ENCODE measurements around the gene CDHR4. TPM values are rescaled to one million over a fixed set of nuclear protein-coding genes. Genes with fewer than 3 reads are reported as not detected.
"Not testable (repeated sequence)": the region's sequence is repeated elsewhere in the genome, so short reads cannot be mapped to it uniquely, and the experiment has no call there.

Gene CDHR4
- total RNA-seq, 1 experiment from 2014 or later: not detected

DNA sequence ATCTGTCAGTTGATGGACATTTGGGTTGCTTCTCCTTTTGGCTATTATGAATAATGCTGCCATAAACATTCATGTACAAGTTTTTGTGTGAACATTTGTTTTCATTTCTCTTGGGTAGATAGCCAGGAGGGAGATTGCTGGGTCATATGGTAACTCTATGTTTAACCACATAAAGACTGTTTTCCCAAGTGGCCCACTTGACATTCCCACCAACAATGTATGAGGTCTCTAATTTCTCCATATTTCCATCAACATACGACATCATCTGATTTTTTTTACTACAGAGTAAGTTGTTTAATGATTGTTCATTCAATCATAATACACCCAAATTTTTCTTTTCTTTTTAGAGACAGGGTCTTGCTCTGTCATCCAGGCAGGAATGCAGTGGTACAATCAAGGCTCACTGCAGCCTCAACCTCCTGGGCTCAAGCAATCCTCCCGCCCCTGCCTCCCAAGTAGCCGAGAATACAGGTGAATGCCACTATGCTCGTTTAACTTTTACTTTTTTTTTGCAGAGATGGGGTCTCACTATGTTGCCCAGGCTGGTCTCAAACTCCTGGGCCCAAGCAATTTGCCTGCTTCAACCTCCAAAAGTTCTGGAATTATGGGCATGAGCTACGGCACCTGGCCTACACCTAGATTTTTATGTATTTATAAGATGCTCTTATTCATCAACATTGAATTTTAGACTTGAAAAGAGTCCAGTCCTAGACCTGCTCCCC lies 20.2 kb downstream of the CDHR4 start:
- Histone ChIP-seq H3K36me3 (replicated peaks; ENCODE audit: control insufficient read depth, insufficient read depth, low read length) (no peaks in the 10 kb centered on the region; the same call in none of the 2 replicates), H3K27me3 (ENCODE audit: control insufficient read depth, insufficient read depth, low read length) (no peaks in the 10 kb centered on the region), H3K4me3 (ENCODE audit: insufficient read depth, low read depth, low read length) (no peak overlapping the region)
- DNase-seq: no peak

DNA sequence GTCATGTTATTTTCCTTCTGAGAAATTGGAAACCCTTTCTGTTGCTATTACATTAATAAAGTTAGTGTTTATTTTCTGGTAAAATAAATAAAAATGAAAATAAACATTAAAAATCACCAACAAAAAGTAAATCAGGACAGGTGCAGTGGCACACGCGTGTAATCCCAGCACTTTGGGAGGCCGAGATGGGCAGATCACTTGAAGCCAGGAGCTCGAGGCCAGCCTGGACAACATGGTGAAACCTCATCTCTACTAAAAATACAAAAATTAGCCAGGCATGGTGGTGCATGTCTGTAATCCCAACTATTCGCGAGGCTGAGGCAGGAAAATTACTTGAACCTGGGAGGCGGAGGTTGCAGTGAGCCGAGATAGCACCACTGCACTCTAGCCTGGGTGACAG lies 23.6 kb downstream of the CDHR4 start:
- H3K4me3 ChIP-seq (ENCODE audit: insufficient read depth, low read depth, low read length); DNase-seq; H3K27me3 ChIP-seq (ENCODE audit: control insufficient read depth, insufficient read depth, low read length); H3K36me3 ChIP-seq (replicated peaks; ENCODE audit: control insufficient read depth, insufficient read depth, low read length): not testable (repeated sequence)

DNA sequence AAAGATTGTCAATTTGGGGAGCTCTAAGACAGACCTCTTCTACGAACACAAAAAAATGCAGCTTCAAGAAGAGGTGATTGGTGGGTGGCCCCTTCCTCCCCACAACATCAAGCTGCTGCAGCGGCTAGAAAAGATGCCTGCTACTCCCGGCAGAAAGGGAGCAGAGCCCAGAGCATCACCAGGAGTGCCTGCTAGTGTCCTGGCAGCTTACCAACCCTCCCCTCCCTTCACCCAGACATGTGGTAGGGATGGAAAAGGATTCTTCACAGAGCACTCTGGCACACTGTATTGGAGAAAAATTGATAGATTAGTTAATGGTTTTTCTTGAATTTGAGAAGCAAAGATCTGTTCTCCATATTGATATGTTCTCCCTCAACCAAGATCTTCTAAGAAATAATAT lies 24.1 kb downstream of the CDHR4 start:
- Histone ChIP-seq H3K36me3 (replicated peaks; ENCODE audit: control insufficient read depth, insufficient read depth, low read length) (no peaks in the 10 kb centered on the region; the same call in 1 of the 2 replicates), H3K4me3 (ENCODE audit: insufficient read depth, low read depth, low read length) (no peak overlapping the region), H3K27me3 (ENCODE audit: control insufficient read depth, insufficient read depth, low read length) (no peaks in the 10 kb centered on the region)
- no peak for DNase-seq

DNA sequence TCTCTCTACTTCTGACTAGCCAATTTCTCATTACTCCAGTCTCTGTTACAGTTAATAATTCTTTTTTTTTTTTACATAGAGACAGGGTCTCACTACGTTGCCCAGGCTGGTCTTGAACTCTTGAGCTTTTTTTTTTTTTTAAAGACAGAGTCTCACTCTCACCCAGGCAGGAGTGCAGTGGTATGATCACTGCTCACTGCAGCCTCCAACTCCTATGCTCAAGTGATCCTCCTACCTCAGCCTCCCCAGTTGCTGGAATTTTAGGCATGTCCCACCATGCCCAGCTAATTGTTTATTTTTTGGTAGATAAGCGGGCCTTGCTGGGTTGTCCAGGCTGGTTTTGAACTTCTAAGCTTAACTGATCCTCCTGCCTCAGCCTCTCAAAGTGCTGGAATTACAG lies 27.0 kb downstream of the CDHR4 start:
- Histone ChIP-seq H3K4me3 (ENCODE audit: insufficient read depth, low read depth, low read length) (no peak overlapping the region), H3K36me3 (replicated peaks; ENCODE audit: control insufficient read depth, insufficient read depth, low read length) (no peaks in the 10 kb centered on the region; the same call in 1 of the 2 replicates), H3K27me3 (ENCODE audit: control insufficient read depth, insufficient read depth, low read length) (no peaks in the 10 kb centered on the region)
- no peak for DNase-seq

DNA sequence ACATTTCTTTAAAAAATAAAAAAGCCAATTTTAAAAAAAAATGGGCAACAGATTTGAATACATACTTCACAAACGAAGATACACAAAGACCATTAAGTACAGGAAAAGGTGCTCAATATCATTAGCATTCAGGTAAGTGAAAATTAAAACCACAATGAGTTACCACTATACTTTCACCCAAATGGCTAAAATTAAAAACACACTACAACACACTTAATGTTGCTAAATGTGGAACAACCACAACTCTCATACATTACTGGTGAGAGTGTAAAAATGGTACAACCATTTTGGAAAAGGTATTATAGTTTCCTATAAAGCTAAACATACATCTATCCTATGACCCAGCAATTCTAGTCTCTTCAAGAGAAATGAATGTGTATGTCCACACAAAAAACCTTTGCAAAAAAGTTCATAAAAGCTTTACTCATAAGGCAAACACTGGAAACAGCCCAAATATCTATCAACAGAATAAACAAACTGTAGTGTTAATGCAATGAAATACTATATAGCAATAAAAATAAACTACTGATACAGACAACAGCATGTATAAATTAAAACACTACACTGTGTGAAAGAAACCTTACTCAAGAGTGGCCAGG lies 28.2 kb downstream of the CDHR4 start:
- H3K4me3 ChIP-seq (ENCODE audit: insufficient read depth, low read depth, low read length): no peak overlapping the region
- DNase-seq: no peak
- no peaks in the 10 kb centered on the region for H3K27me3 ChIP-seq (ENCODE audit: control insufficient read depth, insufficient read depth, low read length)
- no peaks in the 10 kb centered on the region; the same call in 1 of the 2 replicates for H3K36me3 ChIP-seq (replicated peaks; ENCODE audit: control insufficient read depth, insufficient read depth, low read length)

DNA sequence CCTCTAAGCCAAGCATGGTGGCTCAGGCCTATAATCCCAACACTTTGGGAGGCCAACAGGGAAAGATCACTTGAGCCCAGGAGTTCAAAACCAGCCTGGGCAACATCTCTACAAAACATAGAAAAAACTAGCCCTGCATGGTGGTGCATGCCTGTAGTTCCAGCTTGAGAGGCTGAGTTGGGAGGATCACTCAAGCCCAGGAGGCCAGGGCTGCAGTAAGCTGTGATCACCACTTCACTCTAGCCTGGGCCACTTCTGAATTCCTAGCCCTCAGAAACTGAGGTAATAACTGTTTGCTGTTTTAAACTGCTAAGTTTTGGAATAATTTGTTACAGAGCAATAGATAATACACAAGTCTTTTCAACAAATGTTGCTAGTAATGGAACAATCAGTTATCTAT lies 29.7 kb downstream of the CDHR4 start:
- no peak overlapping the region for H3K4me3 ChIP-seq (ENCODE audit: insufficient read depth, low read depth, low read length)
- H3K36me3 ChIP-seq (replicated peaks; ENCODE audit: control insufficient read depth, insufficient read depth, low read length): no peaks in the 10 kb centered on the region
- no peaks in the 10 kb centered on the region for H3K27me3 ChIP-seq (ENCODE audit: control insufficient read depth, insufficient read depth, low read length)
- DNase-seq: no peak

DNA sequence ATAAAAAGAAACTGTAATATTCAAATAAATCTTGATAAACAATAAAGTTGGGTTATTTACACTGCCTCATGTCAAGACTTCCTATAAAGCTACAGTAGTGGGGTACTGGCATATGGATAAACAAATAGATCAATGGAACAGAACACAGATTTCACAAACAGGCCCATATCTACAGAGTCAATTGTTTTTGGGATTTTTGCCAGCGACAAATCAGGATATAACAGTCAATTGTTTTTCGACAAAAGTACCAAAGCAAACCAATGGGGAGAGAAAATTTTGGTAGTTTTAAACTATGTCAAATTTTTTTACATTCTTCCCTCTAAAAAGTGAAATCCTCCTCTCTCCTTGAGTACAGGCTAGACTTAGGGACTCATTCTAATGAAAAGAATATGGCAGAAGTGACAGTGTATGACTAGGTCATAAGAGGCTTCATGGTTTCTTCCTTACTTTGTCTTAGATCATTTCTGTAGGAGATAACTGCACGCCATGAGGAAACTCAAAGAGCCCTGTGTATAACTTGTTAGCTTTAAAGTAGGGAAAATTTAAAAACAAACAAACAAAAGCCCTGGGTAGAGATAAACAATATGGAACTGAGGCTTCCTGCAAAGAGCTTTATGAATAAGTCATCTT lies 30.3 kb downstream of the CDHR4 start:
- Histone ChIP-seq H3K4me3 (ENCODE audit: insufficient read depth, low read depth, low read length) (no peak overlapping the region), H3K27me3 (ENCODE audit: control insufficient read depth, insufficient read depth, low read length) (no peaks in the 10 kb centered on the region), H3K36me3 (replicated peaks; ENCODE audit: control insufficient read depth, insufficient read depth, low read length) (no peaks in the 10 kb centered on the region)
- no peak for DNase-seq

DNA sequence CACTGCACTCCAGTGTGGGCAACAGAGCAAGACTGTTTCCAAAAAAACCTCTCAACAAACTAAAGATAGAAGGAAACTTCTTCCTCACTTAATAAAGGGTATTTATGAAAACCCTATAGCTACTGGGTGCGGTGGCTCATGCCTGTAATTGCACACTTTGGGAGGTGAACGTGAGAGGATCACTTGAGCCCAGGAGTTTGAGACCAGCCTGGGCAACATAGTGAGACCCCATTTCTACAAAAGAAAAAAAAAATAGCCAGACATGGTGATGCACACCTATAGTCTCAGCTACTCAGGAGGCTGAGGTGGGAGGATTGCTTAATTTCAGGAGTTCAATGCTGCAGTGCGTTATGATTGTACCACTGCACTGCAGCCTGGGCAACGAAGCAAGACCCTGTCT lies 35.7 kb downstream of the CDHR4 start:
- no peak for DNase-seq
- Histone ChIP-seq H3K27me3 (ENCODE audit: control insufficient read depth, insufficient read depth, low read length) (no peaks in the 10 kb centered on the region), H3K4me3 (ENCODE audit: insufficient read depth, low read depth, low read length) (no peak overlapping the region), H3K36me3 (replicated peaks; ENCODE audit: control insufficient read depth, insufficient read depth, low read length) (no peaks in the 10 kb centered on the region)

DNA sequence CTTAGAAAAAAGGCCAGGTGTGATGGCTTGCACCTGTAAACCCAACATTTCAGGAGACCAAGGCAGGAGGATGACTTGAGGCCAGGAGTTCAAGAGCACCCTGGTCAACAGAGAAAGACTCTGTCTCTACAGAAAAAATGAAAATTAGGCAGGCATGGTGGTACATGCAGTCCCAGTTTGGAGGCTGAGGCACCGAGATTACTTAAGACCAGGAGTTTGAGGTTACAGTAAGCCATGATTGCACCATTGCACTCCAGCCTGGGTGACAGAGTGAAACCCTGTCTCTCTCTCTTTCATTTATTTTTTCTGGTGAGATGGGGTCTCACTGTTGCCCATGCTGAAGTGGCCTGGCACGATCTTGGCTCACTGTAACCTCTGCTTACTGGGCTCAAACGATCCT lies 38.0 kb downstream of the CDHR4 start:
- Histone ChIP-seq H3K27me3 (ENCODE audit: control insufficient read depth, insufficient read depth, low read length) (no peaks in the 10 kb centered on the region), H3K36me3 (replicated peaks; ENCODE audit: control insufficient read depth, insufficient read depth, low read length) (no peaks in the 10 kb centered on the region; the same call in 1 of the 2 replicates), H3K4me3 (ENCODE audit: insufficient read depth, low read depth, low read length) (no peak overlapping the region)
- no peak for DNase-seq

DNA sequence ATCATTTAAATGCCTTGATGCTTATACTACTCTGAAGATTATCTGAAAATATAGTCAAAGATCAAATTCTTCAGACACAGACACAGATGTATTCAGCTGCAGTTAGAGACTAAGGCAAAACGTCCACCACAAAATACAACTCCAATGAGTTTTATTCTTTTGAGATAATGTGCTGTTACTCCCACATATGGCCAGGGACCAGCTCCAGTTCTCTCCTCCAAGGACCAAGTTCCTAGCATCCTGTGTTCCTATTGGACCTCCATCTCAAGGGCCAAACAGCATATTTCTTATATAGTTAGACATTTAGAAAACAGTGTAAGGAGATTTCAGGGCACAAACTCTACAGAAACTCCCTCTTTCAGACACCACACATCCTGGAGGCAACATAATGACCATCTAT lies 40.4 kb downstream of the CDHR4 start:
- no peaks in the 10 kb centered on the region; the same call in 1 of the 2 replicates for H3K36me3 ChIP-seq (replicated peaks; ENCODE audit: control insufficient read depth, insufficient read depth, low read length)
- no peaks in the 10 kb centered on the region for H3K27me3 ChIP-seq (ENCODE audit: control insufficient read depth, insufficient read depth, low read length)
- no peak overlapping the region for H3K4me3 ChIP-seq (ENCODE audit: insufficient read depth, low read depth, low read length)
- DNase-seq: no peak

DNA sequence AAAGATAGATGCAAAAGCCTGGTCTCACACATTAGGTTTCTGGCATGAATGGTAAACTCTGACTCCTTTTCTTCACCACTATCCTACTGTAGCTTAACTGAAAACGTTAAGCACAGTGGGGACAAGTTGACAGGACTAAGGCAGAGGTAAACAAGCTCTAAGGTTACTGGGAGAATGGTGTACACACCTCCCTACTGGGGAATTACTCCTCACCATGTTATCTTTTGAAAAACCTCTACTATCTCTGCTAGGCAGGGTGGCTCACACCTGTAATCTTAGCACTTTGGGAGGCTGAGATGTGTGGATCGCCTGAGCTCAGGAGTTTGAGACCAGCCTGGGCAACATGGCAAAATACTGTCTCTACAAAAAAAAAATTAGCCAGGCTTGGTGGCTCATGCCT lies 42.5 kb downstream of the CDHR4 start:
- Histone ChIP-seq H3K4me3 (ENCODE audit: insufficient read depth, low read depth, low read length) (no peak overlapping the region), H3K36me3 (replicated peaks; ENCODE audit: control insufficient read depth, insufficient read depth, low read length) (no peaks in the 10 kb centered on the region; the same call in 1 of the 2 replicates), H3K27me3 (ENCODE audit: control insufficient read depth, insufficient read depth, low read length) (no peaks in the 10 kb centered on the region)
- no peak for DNase-seq

DNA sequence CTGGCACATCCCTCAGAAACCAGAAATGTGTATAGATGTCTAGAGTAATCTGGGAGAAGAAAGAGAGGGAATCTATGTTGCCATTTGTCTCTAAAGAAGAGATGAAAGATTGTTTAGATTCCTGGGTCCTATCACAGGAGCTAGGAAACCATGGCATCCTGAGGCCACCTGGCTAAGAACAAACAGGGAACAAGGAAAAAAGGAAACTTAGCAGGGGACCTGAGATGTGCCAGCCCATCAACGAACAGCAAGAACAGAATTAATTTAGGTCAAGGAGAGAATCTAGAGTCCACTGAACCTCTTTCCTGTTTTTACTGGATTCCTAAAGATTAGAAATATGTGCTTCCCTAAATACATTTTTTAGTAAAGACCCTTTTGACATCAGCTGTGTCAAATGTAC lies 43.6 kb downstream of the CDHR4 start:
- H3K27me3 ChIP-seq (ENCODE audit: control insufficient read depth, insufficient read depth, low read length): no peaks in the 10 kb centered on the region
- DNase-seq: no peak
- no peak overlapping the region for H3K4me3 ChIP-seq (ENCODE audit: insufficient read depth, low read depth, low read length)
- no peaks in the 10 kb centered on the region; the same call in 1 of the 2 replicates for H3K36me3 ChIP-seq (replicated peaks; ENCODE audit: control insufficient read depth, insufficient read depth, low read length)

DNA sequence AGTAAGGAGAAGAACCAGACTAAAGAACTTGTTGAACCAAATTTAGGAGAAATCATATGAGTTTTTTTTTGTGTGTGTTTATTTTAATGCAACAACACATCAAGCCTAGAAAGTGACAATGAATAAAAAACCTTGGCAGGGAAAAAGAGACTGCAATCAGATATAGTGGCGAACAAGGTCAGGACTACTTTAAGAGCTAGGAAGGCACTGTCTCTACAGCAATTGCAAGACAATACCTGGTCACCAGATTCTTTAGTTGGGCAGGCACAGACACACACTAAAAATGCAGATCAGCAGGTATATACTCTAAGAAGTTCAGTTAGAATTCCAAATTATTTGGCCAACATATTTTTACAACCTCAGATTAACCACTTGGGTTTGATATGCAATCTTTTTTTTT lies 45.1 kb downstream of the CDHR4 start:
- DNase-seq: no peak
- Histone ChIP-seq H3K27me3 (ENCODE audit: control insufficient read depth, insufficient read depth, low read length) (no peaks in the 10 kb centered on the region), H3K4me3 (ENCODE audit: insufficient read depth, low read depth, low read length) (no peak overlapping the region), H3K36me3 (replicated peaks; ENCODE audit: control insufficient read depth, insufficient read depth, low read length) (no peaks in the 10 kb centered on the region; the same call in 1 of the 2 replicates)

DNA sequence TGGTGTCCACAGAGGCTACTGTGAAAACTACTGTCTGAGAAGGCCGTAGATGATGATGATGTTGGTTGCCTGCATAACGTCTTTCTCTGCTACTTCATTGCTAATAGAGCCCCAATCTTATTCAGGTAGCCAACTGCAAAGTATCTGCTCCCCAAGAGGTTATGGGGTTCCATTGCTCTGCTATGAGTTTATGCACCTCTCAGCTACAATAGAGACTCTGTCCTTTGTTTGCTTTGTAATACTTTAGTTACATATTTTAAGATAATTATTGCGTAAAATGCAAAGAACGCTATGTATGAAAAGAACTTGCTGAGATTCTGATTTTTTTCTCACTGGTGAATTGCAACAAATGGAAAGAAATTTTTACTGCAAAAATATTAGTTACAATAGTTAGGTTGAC lies 48.2 kb downstream of the CDHR4 start:
- Histone ChIP-seq H3K27me3 (ENCODE audit: control insufficient read depth, insufficient read depth, low read length) (no peaks in the 10 kb centered on the region), H3K36me3 (replicated peaks; ENCODE audit: control insufficient read depth, insufficient read depth, low read length) (no peaks in the 10 kb centered on the region; the same call in 1 of the 2 replicates), H3K4me3 (ENCODE audit: insufficient read depth, low read depth, low read length) (no peak overlapping the region)
- no peak for DNase-seq

DNA sequence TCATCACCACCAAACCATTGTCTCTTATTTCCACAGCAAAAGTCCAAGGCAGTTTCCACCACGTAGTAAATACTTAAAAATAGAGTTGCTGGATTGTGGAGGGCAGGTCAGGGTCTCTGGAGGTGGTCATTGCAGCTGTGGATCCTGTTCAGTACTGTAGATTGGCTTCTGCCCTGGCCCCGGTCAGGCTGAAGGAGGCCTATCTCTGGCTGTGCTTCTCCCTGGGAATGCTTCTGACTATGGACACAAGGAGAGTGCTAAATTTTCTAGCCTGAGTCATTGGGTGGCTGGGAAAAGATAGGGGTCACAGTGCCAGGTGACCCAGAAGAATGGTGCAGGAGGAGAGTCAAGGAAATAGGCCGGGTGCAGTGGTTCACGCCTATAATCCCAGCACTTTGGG lies 49.6 kb downstream of the CDHR4 start:
- H3K27me3 ChIP-seq (ENCODE audit: control insufficient read depth, insufficient read depth, low read length): no peaks in the 10 kb centered on the region
- no peaks in the 10 kb centered on the region; the same call in 1 of the 2 replicates for H3K36me3 ChIP-seq (replicated peaks; ENCODE audit: control insufficient read depth, insufficient read depth, low read length)
- no peak overlapping the region for H3K4me3 ChIP-seq (ENCODE audit: insufficient read depth, low read depth, low read length)
- no peak for DNase-seq

Measured in H7 (cell line).